Cardiac muscle cell (in vitro differentiated cells and primary cell): ENCODE measurements around the gene SLC24A3. TPM values are rescaled to one million over a fixed set of nuclear protein-coding genes. Genes with fewer than 3 reads are reported as not detected.

ENCODE experiments used
- DNase-seq, 2 donors: peaks; one replicate each; pipeline versions ENCODE4 v3.0.0 to v3.0.0-alpha.2; 2010 to 2017; ENCODE audit warnings: low read depth in 1 of 2, low spot score in 1 of 2
- H3K27ac ChIP-seq: fragments of 200-600 bp; sonication (generic); 2 replicates; pipeline ENCODE4 v1.5.1; 2016
- H3K27me3 ChIP-seq: fragments of 200-600 bp; sonication (generic); 2 replicates; pipeline ENCODE4 v1.6.0; 2016; ENCODE audit warnings: control low read depth
- H3K36me3 ChIP-seq: fragments of 200-600 bp; sonication (generic); 2 replicates; pipeline ENCODE4 v1.5.1; 2016; ENCODE audit warnings: control low read depth
- H3K4me1 ChIP-seq: fragments of 200-600 bp; sonication (generic); 2 replicates; pipeline ENCODE4 v1.8.1; 2017; ENCODE audit warnings: low read depth, mild to moderate bottlenecking, mixed run types
- H3K4me3 ChIP-seq: fragments of 200-600 bp; sonication (generic); 2 replicates; pipeline ENCODE4 v1.5.1; 2016; ENCODE audit warnings: mild to moderate bottlenecking
- H3K9me3 ChIP-seq: fragments of 200-600 bp; sonication (generic); 2 replicates; pipeline ENCODE4 v1.5.1; 2017; ENCODE audit warnings: low read depth, mild to moderate bottlenecking, control low read depth
- CTCF ChIP-seq: IDR thresholded peaks from 2 replicates; pipeline ENCODE4 v1.5.1; 2012; ENCODE audit warnings: low read depth, mild to moderate bottlenecking, low read length
- polyA plus RNA-seq: library from polyadenylated mRNA; unstranded; fragments of >200 nt; fragmentation: Nextera tagmentation; extraction: Ambion mirVana; gene quantifications from 2 replicates; pipeline ENCODE4 v1.2.1, GENCODE V29; 2016
- total RNA-seq: library from RNA; depleted of rRNA; stranded (reverse); fragments of >200 nt; gene quantifications from 2 replicates; pipeline ENCODE4 v1.2.3, GENCODE V29; 2016

The SLC24A3 gene
- total and polyA plus RNA-seq, 2 experiments from 2014 or later: 1.6 to 1.7 TPM

DNA sequence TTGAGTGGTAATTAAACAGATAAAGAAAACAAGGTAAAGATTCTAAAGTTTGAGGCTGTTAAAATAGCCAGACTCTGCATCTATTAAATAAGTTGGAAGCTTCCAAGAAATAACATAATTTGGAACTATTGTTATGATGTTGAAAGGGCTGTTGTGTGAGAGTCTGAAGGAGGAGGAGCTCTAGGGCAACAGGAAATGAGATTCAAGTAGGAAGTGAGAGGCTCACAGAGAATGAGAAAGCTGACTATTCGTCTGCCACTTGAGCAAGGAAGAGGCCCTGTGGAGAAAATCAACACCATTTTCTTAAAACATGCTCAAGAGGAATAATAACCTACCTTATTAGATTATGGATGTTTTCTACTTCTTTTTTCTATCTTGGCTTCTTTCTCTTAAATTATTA lies 185.2 kb downstream of the SLC24A3 start:
- H3K4me3 ChIP-seq: no peak overlapping the region
- no peak for TF ChIP-seq CTCF

GRCh38 chr20:19401096-19401495 lies 188.7 kb downstream of the SLC24A3 start:
- Histone ChIP-seq H3K4me3 (no peak overlapping the region), H3K36me3 (no peaks in the 10 kb centered on the region), H3K9me3 (no peaks in the 10 kb centered on the region), H3K27ac (no peak overlapping the region), H3K27me3 (no peaks in the 10 kb centered on the region), H3K4me1 (no peaks in the 10 kb centered on the region)
- TF ChIP-seq CTCF: no peak
- no peak for DNase-seq

More for the DNA sequence above, 185.2 kb downstream of the SLC24A3 start:
- no peak overlapping the region for H3K27ac ChIP-seq
- no peak for DNase-seq
- H3K4me1 ChIP-seq: no peaks in the 10 kb centered on the region
- no peaks in the 10 kb centered on the region for H3K27me3 ChIP-seq
- no peaks in the 10 kb centered on the region for H3K9me3 ChIP-seq
- no peaks in the 10 kb centered on the region for H3K36me3 ChIP-seq

DNA sequence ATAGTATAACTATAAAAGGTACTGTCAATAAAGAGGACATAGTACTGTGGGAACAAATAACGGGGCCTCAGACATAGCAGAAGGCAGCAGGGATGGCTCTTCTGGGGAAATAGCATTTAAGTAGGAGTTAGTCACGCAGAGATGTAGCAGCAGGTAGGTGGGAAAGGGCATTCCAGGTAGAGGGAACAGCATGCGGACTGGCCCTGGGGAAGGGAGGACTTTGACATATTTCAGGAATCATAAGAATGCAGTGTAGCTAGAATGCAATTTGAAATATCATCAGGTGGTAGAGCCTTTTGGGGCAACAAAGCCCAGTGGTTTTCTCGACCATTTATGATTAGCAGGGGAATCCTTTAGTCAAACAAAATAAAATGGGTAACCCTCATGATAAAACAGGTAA lies 191.1 kb downstream of the SLC24A3 start:
- H3K27me3 ChIP-seq: no peaks in the 10 kb centered on the region
- no peaks in the 10 kb centered on the region for H3K9me3 ChIP-seq
- DNase-seq: no peak
- H3K36me3 ChIP-seq: no peaks in the 10 kb centered on the region
- no peak overlapping the region for H3K4me3 ChIP-seq
- H3K27ac ChIP-seq: no peak overlapping the region
- no peak for TF ChIP-seq CTCF
- H3K4me1 ChIP-seq: no peaks in the 10 kb centered on the region

DNA sequence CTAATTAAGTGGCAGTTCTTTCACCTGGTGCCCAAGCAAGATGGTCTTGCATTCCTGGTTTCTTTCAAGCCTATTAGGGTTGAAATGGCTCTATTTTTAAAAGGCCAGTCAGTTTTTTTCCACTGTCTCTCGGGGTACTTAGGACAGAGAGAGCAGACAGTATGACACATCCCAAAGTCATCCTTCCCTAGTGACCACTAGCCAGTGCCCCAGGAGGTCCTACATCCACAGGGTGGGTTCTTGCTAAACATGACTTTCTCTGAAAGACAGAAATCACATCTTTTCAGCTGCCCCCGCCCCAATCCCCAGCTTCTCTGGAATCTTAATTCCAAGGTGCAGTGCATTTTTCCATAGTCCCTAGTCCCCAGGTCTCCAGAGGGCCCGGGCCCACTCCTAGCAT lies 192.4 kb downstream of the SLC24A3 start:
- DNase-seq: no peak

GRCh38 chr20:19405958-19406357 lies 193.5 kb downstream of the SLC24A3 start:
- no peak overlapping the region for H3K27ac ChIP-seq

More for the DNA sequence above, 192.4 kb downstream of the SLC24A3 start:
- no peak for TF ChIP-seq CTCF
- no peaks in the 10 kb centered on the region for H3K36me3 ChIP-seq
- no peaks in the 10 kb centered on the region for H3K4me1 ChIP-seq
- H3K4me3 ChIP-seq: no peak overlapping the region
- H3K9me3 ChIP-seq: no peaks in the 10 kb centered on the region
- no peaks in the 10 kb centered on the region for H3K27me3 ChIP-seq
- H3K27ac ChIP-seq: no peak overlapping the region

More at GRCh38 chr20:19405958-19406357, 193.5 kb downstream of the SLC24A3 start:
- Histone ChIP-seq H3K4me1 (no peaks in the 10 kb centered on the region), H3K36me3 (no peaks in the 10 kb centered on the region), H3K9me3 (no peaks in the 10 kb centered on the region), H3K4me3 (no peak overlapping the region), H3K27me3 (no peaks in the 10 kb centered on the region)
- TF ChIP-seq CTCF: no peak
- no peak for DNase-seq
